ENCODE measurements around the gene SMIM44.

The SMIM44 gene

DNA sequence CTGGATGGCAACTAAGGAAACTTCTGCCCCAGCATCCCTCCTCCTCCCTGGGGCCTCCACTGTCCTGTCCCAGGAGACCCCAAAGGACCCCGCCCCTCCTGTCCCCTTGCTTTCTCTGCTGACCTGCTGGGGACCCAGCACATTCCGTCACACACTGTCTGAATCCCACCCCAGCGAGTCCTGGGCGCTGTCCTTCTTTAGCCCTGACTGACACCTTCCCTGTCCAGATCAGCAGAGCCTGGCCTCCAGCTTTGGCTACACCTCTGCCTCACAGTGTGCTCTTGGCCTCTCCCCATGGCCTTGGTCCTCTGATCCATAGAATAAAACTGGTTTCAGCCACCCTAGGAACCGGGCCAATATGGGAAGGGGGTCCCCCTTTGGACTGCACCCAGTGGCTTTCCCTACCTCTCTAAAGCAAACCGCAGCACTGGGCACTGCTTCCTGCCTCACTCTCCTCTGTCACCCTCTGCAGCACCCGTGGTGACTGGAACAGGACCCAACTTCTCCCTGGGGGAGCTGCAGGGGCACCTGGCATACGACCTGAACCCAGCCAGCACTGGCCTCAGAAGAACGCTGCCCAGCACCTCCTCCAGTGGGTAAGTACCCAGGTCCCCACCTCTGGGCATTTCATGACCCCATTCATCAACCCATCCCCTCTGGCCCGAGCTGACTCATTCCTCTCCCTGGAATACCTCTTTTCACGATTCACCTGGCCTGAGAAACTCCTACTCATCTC, 49.3 kb downstream of the SMIM44 start:
- DNase-seq: no peak

DNA sequence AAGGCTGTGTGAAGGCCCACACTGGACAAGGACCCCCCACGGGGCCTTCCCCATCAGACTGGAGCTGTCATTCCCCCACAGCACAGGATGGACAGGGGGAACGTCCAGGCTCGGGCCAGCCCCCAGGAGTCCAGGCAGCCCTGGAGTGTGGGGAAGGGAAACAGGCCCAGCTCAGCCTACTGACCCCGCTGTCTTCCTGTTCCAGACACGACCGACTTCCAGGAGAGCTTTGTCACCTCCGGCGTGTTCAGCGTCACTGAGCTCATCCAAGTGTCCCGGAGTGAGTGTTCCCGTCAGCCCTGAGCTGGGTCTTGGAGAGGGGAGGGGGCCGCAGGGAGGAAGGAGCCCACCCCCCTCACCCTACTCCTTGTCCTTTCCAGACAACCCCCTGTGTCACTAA, 49.9 kb downstream of the SMIM44 start:
- DNase-seq: no peak

Measured in COR-L47 (cell line).